ENCODE measurements around the gene AKAP7. TPM values are rescaled to one million over a fixed set of nuclear protein-coding genes. Genes with fewer than 3 reads are reported as not detected.

The AKAP7 gene
- total and polyA plus RNA-seq, 2 donors (not counting 1 experiment from before 2014, with no cell fraction given) = 6.3 to 10.8 TPM

GRCh38 chr6:131331873-131332781 is 196.9 kb downstream of the AKAP7 start:
- H3K27me3 ChIP-seq (replicated peaks in 1 of 4; ENCODE audit: control extremely low read depth in 1 of 4, control insufficient read depth in 3 of 4, insufficient read depth in 4 of 4, low read length in 3 of 4) = no peaks in the 10 kb centered on the region
- 100% methylated on average over 1 of the region's 5 CpGs for WGBS (ENCODE audit: insufficient coverage)
- no peaks in the 10 kb centered on the region for H3K4me1 Mint-ChIP-seq
- H3K4me3 Mint-ChIP-seq = no peak overlapping the region
- H3K4me1 ChIP-seq (ENCODE audit: control insufficient read depth in 2 of 2, insufficient read depth in 2 of 2, low read length in 2 of 2) = no peaks in the 10 kb centered on the region
- H2AFZ ChIP-seq (ENCODE audit: insufficient read depth, low read depth, low read length, poor library complexity, severe bottlenecking) = no peak overlapping the region
- no peaks in the 10 kb centered on the region for H3K79me2 ChIP-seq (ENCODE audit: control insufficient read depth, insufficient read depth, low read length)
- H3K4me2 ChIP-seq (replicated peaks; ENCODE audit: low read depth, low read length, poor library complexity, severe bottlenecking) = no peak overlapping the region
- H3K9me3 Mint-ChIP-seq (ENCODE audit: insufficient read depth) = no peaks in the 10 kb centered on the region
- H3K27ac Mint-ChIP-seq = no peak overlapping the region
- no peak overlapping the region for H3K4me3 ChIP-seq (ENCODE audit: control extremely low read depth in 1 of 5, extremely low read depth in 1 of 5, insufficient read depth in 1 of 5, low read depth in 2 of 5, low read length in 4 of 5)
- H3K9me3 ChIP-seq (ENCODE audit: control extremely low read depth in 1 of 3, control insufficient read depth in 2 of 3, insufficient read depth in 1 of 3, low read length in 2 of 3) = no peaks in the 10 kb centered on the region
- no peaks in the 10 kb centered on the region for H3K27me3 Mint-ChIP-seq
- no peaks in the 10 kb centered on the region for H3K36me3 ChIP-seq (replicated peaks in 1 of 2; ENCODE audit: control extremely low read depth in 1 of 2, control insufficient read depth in 1 of 2, extremely low read depth in 1 of 2, insufficient read depth in 2 of 2, low read length in 1 of 2)
- DNase-seq (no peak), ATAC-seq (ENCODE audit: low read depth) (no peak)
- intact Hi-C loops (cut with micrococcal nuclease) = no loop called here
- TF ChIP-seq EZH2 (IDR thresholded peaks at IDR 0.05; ENCODE audit: borderline replicate concordance, insufficient read depth, low read depth, low read length, poor library complexity, severe bottlenecking) = no peak
- no peak for TF ChIP-seq CTCF (IDR thresholded peaks at IDR 0.05)
- no peak overlapping the region for H3K27ac ChIP-seq (ENCODE audit: low read length in 2 of 2)
- no peak overlapping the region for H3K9ac ChIP-seq (ENCODE audit: low read length)
- H4K20me1 ChIP-seq (ENCODE audit: control insufficient read depth, insufficient read depth, low read length, poor library complexity, severe bottlenecking) = no peaks in the 10 kb centered on the region
- POLR2A ChIA-PET = no interaction called here
- CTCF ChIA-PET = interaction anchor here (1.3 kb wide), 1 partner anchor 13 kb away, joined by 3 read pairs; no protein-coding TSS in a partner anchor

Other genes starting within 250 kb of the AKAP7 start
- gene EPB41L2, start 72.2 kb upstream of the AKAP7 start, total RNA-seq = 59.8 and 61.0 TPM in 2 replicates
- gene EPB41L2, start 72.2 kb upstream of the AKAP7 start, polyA plus RNA-seq = 17.8 and 23.7 TPM in 2 replicates

Data from B cell (primary cell).